Measurements from ENCODE around the gene DAP.

Gene DAP

GRCh38 chr5:10760921-10761184 is 181 bp downstream of the DAP start:
- no peak for DNase-seq (ENCODE audit: low read depth)
- H3K4me3 ChIP-seq (replicated peaks; ENCODE audit: low read depth, low read length): peak overlapping the region; percentile 62
- TF ChIP-seq CTCF (IDR thresholded peaks at IDR 0.05; ENCODE audit: low read length, missing control alignments): no peak

GRCh38 chr5:10760096-10760920 is 726 bp downstream of the DAP start:
- peak overlapping the region; percentile 62 for H3K4me3 ChIP-seq (replicated peaks; ENCODE audit: low read depth, low read length)
- TF ChIP-seq CTCF (IDR thresholded peaks at IDR 0.05; ENCODE audit: low read length, missing control alignments): no peak
- peak; percentile 52 for DNase-seq (ENCODE audit: low read depth)

- no peak for DNase-seq (ENCODE audit: low read depth)
- no peak overlapping the region for H3K4me3 ChIP-seq (replicated peaks; ENCODE audit: low read depth, low read length)
- TF ChIP-seq CTCF (IDR thresholded peaks at IDR 0.05; ENCODE audit: low read length, missing control alignments): no peak
Observed at GRCh38 chr5:10759111-10759510, 1.9 kb downstream of the DAP start.

- TF ChIP-seq CTCF (IDR thresholded peaks at IDR 0.05; ENCODE audit: low read length, missing control alignments): no peak
- H3K4me3 ChIP-seq (replicated peaks; ENCODE audit: low read depth, low read length): no peak overlapping the region
- no peak for DNase-seq (ENCODE audit: low read depth)
Observed at GRCh38 chr5:10757922-10758555, 3.0 kb downstream of the DAP start.

- no peak overlapping the region for H3K4me3 ChIP-seq (replicated peaks; ENCODE audit: low read depth, low read length)
- no peak for TF ChIP-seq CTCF (IDR thresholded peaks at IDR 0.05; ENCODE audit: low read length, missing control alignments)
- no peak for DNase-seq (ENCODE audit: low read depth)
Observed at GRCh38 chr5:10757043-10757442, 4.0 kb downstream of the DAP start.

GRCh38 chr5:10756549-10756948 is 4.5 kb downstream of the DAP start:
- DNase-seq (ENCODE audit: low read depth): peak; percentile 38

More at GRCh38 chr5:10756549-10756948, 4.5 kb downstream of the DAP start:
- H3K4me3 ChIP-seq (replicated peaks; ENCODE audit: low read depth, low read length): no peak overlapping the region
- no peak for TF ChIP-seq CTCF (IDR thresholded peaks at IDR 0.05; ENCODE audit: low read length, missing control alignments)
